ENCODE results near the gene INPP4B. TPM values are rescaled to one million over a fixed set of nuclear protein-coding genes. Genes with fewer than 3 reads are reported as not detected.

Gene INPP4B
- total RNA-seq, 1 experiment from 2014 or later = 114 TPM

- CTCF ChIA-PET = no interaction called here
- DNase-seq = no peak
- H3K36me3 Mint-ChIP-seq (ENCODE audit: insufficient read depth, unreplicated experiment) = peaks cover 13% of the 10 kb centered on the region
- H3K4me1 Mint-ChIP-seq (ENCODE audit: low read depth, unreplicated experiment) = peaks cover 22% of the 10 kb centered on the region
- no peaks in the 10 kb centered on the region for H3K9me3 Mint-ChIP-seq (ENCODE audit: low read depth, unreplicated experiment)
- no peaks in the 10 kb centered on the region for H3K27me3 Mint-ChIP-seq (ENCODE audit: unreplicated experiment)
- BruUV-seq (replicated peaks) = no TSS peak
- no peak for TF ChIP-seq CTCF (IDR thresholded peaks at IDR 0.05; ENCODE audit: unreplicated experiment)
- intact Hi-C loops (cut with micrococcal nuclease; ENCODE audit: unreplicated experiment) = loop anchor here (10.0 kb wide), 1 partner anchor 226 kb away; no protein-coding TSS in a partner anchor
- H3K4me3 Mint-ChIP-seq (ENCODE audit: low read depth, unreplicated experiment) = no peak overlapping the region
- no peak overlapping the region for H3K27ac Mint-ChIP-seq (ENCODE audit: unreplicated experiment)
These were observed 755.0 kb downstream of the INPP4B start for GRCh38 chr4:142091085-142091513.

- H3K4me1 Mint-ChIP-seq (ENCODE audit: low read depth, unreplicated experiment) = peaks cover 7% of the 10 kb centered on the region
- H3K36me3 Mint-ChIP-seq (ENCODE audit: insufficient read depth, unreplicated experiment) = peaks cover 4% of the 10 kb centered on the region
- H3K4me3 Mint-ChIP-seq (ENCODE audit: low read depth, unreplicated experiment) = no peak overlapping the region
- BruUV-seq (replicated peaks) = no TSS peak
- no peak for TF ChIP-seq CTCF (IDR thresholded peaks at IDR 0.05; ENCODE audit: unreplicated experiment)
- no peaks in the 10 kb centered on the region for H3K27me3 Mint-ChIP-seq (ENCODE audit: unreplicated experiment)
- no peak overlapping the region for H3K27ac Mint-ChIP-seq (ENCODE audit: unreplicated experiment)
- intact Hi-C loops (cut with micrococcal nuclease; ENCODE audit: unreplicated experiment) = no loop called here
- no peak for DNase-seq
- H3K9me3 Mint-ChIP-seq (ENCODE audit: low read depth, unreplicated experiment) = no peaks in the 10 kb centered on the region
- CTCF ChIA-PET = interaction anchor here (0.7 kb wide), 1 partner anchor 404 kb away, joined by 3 read pairs; no protein-coding TSS in a partner anchor
These were observed 757.2 kb downstream of the INPP4B start for GRCh38 chr4:142088906-142089305.

GRCh38 chr4:142085513-142086292 is 760.4 kb downstream of the INPP4B start:
- no TSS peak for BruUV-seq (replicated peaks)
- Mint-ChIP-seq H3K36me3 (ENCODE audit: insufficient read depth, unreplicated experiment) (peaks cover 4% of the 10 kb centered on the region), H3K27me3 (ENCODE audit: unreplicated experiment) (no peaks in the 10 kb centered on the region), H3K4me1 (ENCODE audit: low read depth, unreplicated experiment) (peaks cover 7% of the 10 kb centered on the region), H3K4me3 (ENCODE audit: low read depth, unreplicated experiment) (no peak overlapping the region), H3K27ac (ENCODE audit: unreplicated experiment) (no peak overlapping the region), H3K9me3 (ENCODE audit: low read depth, unreplicated experiment) (no peaks in the 10 kb centered on the region)
- intact Hi-C loops (cut with micrococcal nuclease; ENCODE audit: unreplicated experiment) = no loop called here
- TF ChIP-seq CTCF (IDR thresholded peaks at IDR 0.05; ENCODE audit: unreplicated experiment) = no peak
- no peak for DNase-seq
- CTCF ChIA-PET = no interaction called here

- H3K9me3 Mint-ChIP-seq (ENCODE audit: low read depth, unreplicated experiment) = no peaks in the 10 kb centered on the region
- BruUV-seq (replicated peaks) = no TSS peak
- no peak for DNase-seq
- H3K27ac Mint-ChIP-seq (ENCODE audit: unreplicated experiment) = no peak overlapping the region
- peaks cover 4% of the 10 kb centered on the region for H3K36me3 Mint-ChIP-seq (ENCODE audit: insufficient read depth, unreplicated experiment)
- intact Hi-C loops (cut with micrococcal nuclease; ENCODE audit: unreplicated experiment) = no loop called here
- CTCF ChIA-PET = no interaction called here
- no peaks in the 10 kb centered on the region for H3K27me3 Mint-ChIP-seq (ENCODE audit: unreplicated experiment)
- H3K4me1 Mint-ChIP-seq (ENCODE audit: low read depth, unreplicated experiment) = peaks cover 7% of the 10 kb centered on the region
- no peak for TF ChIP-seq CTCF (IDR thresholded peaks at IDR 0.05; ENCODE audit: unreplicated experiment)
- H3K4me3 Mint-ChIP-seq (ENCODE audit: low read depth, unreplicated experiment) = no peak overlapping the region
These were observed 762.8 kb downstream of the INPP4B start for GRCh38 chr4:142083264-142083663.
